GM21528 (cell line): ENCODE measurements around the gene AQP12A.
"Not testable (repeated sequence)": the region's sequence is repeated elsewhere in the genome, so short reads cannot be mapped to it uniquely, and the experiment has no call there.

ENCODE experiments used
- ATAC-seq: cut with Tn5 transposase; IDR thresholded peaks from one replicate; pipeline ENCODE4 v1.9.1; 2021; ENCODE audit warnings: mild to moderate bottlenecking, moderate library complexity; ENCODE audit not compliant: unreplicated experiment, low FRiP score

AQP12A gene

GRCh38 chr2:240655931-240656886, 35.5 kb upstream of the AQP12A start:
- ATAC-seq = no peak

DNA sequence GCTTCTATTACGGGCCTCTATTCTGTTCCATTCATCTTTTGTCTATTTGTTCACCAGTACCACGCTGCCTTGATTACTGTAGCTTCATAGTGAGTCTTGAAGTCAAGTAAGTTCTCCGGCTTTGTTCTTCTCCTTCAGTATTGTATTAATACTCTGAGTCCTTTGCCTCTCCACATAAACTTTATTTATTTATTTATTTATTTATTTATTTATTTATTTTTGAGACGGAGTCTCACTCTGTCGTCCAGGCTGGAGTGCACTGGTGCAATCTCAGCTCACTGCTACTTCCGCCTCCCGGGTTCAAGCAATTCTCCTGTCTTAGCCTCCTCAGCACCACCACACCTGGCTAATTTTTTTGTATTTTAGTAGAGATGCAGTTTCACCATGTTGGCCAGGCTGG, 31.8 kb upstream of the AQP12A start:
- not testable (repeated sequence) for ATAC-seq

GRCh38 chr2:240662681-240663080, 29.0 kb upstream of the AQP12A start:
- ATAC-seq = no peak

- ATAC-seq = no peak
Measured at GRCh38 chr2:240663546-240664190, 28.0 kb upstream of the AQP12A start.

DNA sequence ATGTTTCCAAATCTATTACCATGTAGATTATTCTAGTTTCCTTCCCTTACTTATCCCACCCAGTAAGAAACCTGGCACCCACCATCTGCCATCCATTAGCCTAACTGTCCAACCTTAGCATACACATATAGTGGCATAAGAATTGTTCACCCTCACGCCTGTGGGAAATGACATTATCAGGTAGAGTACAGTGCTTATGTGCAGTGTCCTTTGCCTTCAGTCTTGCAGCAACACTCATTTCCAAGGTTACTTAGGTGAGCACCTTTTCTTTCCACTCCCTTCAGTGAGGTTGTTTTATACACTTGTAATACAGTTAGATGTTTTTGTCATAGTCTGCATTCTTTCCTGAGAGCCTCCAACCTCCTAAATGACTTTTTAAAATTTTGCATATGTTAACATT, 27.0 kb upstream of the AQP12A start:
- no peak for ATAC-seq

- ATAC-seq = no peak
Measured at GRCh38 chr2:240670402-240670801, 21.3 kb upstream of the AQP12A start.

GRCh38 chr2:240670950-240671349, 20.7 kb upstream of the AQP12A start:
- no peak for ATAC-seq

- ATAC-seq = no peak
Measured at GRCh38 chr2:240672076-240672700, 19.5 kb upstream of the AQP12A start.

DNA sequence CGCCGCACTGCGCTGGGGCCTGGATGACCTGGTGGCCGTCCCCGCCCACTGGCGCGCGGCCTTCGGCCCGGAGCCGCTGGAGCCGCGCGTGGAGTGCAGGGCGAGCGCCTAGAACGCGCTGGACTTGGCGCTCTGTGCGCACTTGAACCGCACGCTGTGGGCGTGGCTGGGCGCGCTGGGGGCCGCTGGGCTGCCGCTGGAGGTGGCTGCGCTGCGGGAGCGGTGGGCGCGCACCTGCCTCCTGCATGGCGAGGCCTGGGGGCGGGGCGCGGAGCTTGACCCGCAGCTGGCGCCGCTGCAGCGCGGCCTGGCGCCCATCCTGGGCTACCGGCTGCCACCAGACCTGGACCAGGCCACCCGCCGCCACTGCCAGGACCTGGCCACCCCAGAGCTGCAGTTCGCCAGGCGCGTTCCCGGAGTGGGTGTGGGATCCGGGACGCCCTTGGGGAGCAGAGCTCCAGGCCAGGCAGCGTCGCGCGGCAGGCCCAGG, 18.9 kb upstream of the AQP12A start:
- no peak for ATAC-seq

DNA sequence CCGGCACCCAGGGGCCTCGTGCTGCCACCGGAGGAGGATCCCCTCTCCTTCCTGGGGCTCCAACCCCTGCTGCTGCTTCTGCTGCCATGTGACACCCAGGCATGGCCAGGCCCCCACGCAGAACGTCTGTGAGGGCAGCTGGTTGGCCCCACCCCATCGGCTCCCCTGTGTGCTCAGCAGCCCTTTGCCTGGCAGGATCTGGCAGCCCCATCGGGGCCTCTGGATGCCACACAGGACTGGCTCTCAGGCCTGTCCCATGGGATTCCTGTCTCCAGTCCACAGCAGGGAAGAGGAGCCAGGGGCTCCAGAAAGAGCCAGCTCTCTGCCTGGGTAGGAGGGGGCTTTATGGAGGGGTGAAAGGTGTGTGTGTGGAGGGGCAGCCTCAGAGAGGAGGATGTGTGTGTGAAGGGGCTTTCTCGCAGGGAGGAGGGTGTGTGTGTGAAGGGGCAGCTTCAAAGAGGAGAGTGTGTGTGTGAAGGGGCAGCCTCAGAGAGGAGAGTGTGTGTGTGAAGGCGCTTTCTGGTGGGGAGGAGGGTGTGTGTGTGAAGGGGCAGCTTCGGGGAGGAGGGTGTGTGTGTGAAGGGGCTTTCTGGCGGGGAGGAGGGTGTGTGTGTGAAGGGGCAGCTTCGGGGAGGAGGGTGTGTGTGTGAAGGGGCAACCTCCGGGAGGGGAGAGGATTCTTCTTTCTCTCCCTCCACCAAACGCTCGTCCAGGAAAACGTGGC, 17.0 kb upstream of the AQP12A start:
- not testable (repeated sequence) for ATAC-seq

DNA sequence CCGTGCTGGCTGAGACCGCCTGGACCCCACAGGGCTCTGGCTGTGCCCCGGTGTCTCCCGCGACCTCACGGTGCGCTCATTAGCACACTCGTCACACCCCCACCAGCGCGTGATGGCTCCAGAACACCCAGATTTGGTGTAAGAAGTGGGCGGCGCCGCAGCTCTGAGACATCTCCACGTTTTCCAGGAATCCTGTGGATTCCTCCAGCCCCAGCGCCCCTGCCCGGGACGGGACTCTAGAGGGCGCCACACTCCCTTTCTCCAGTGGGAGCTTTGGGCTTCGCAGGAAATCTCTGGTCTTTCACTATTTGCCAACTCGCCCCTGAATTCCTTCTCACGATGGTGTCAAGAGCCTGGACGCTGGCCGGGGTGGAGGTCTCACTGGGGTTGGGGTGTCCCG, 16.3 kb upstream of the AQP12A start:
- ATAC-seq = not testable (repeated sequence)

- not testable (repeated sequence) for ATAC-seq
Measured at GRCh38 chr2:240678043-240678442, 13.6 kb upstream of the AQP12A start.

DNA sequence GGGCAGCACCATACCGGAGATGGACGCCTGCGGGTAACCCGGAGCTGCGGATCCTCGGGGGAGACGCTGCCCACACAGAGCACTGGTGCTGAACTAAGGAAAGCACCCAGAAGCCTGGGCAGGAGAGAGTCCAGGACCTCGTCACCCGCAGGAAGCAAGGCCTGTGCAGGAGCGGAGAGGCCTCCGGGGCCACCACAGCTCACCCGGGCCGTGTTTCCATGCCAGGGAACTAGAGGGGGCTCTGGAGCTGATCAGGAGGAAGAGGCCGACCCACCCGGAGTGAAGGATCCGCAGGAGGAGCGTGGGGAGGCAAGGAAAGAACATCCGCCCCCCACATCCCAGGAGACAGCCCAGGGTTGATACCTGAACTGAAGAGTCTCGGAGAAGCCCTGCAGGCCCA, 12.8 kb upstream of the AQP12A start:
- ATAC-seq = not testable (repeated sequence)

GRCh38 chr2:240680185-240680584, 11.5 kb upstream of the AQP12A start:
- ATAC-seq = not testable (repeated sequence)

GRCh38 chr2:240682431-240683224, 9.0 kb upstream of the AQP12A start, which contains the start of gene AQP12B:
Gene AQP12B, minus strand, starts transcription at chr2:240682885. Its CDS starts 48 bp downstream, at chr2:240682837.
- not testable (repeated sequence) for ATAC-seq

- not testable (repeated sequence) for ATAC-seq
Measured at GRCh38 chr2:240683329-240683979, 8.2 kb upstream of the AQP12A start.

DNA sequence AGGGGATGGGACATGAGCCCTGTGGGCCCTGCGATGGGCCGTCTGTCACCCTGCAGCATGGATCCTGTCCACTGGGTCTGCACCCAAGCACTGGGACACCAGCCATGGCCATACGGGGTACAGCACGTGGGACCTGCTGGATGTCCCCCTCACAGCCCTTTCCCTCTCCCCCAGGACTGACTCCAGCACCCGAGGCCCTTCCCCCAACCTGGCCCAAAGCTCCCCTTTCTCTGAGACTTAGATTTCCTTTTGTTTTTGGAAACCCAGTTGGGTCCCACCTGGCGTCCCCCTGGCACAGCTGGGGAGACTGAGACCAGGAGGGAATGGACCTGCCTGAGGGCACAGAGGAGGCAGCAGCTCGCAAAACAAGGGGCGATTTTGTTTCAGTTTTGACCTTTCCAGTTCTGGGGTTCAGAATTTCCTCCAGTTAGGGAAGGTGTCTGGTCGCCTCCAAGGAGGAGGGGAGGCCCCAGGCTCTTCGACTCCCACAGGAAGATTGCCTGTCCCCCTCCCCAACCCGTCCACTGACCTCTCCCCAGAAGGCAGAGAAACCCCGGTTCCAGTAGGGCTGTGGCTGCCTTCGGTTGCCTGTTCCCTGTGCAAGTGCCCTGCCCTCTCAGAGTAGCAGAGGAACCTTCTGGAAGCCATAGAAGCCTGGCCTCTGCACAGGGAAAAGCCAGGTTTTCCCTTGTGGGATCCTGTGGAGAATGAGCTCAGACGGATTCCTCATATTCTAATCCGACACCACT, 7.5 kb upstream of the AQP12A start:
- ATAC-seq = not testable (repeated sequence)

- ATAC-seq = no peak
Measured at GRCh38 chr2:240685771-240686371, 5.8 kb upstream of the AQP12A start.
